Fibroblast of lung (primary cell): ENCODE data around the gene EPHB2.

Experiments
- EZH2 ChIP-seq: IDR thresholded peaks from 2 replicates; pipeline ENCODE4 v1.5.1; 2012; ENCODE audit warnings: low read length, control low read depth, mild to moderate bottlenecking; ENCODE audit errors: missing control alignments
- TF ChIP-seq, protein P1 (sequence below), 2 donors: IDR thresholded peaks in 1 of 2; conservative IDR thresholded peaks in 1 of 2; 1 replicate in 1 of 2; 2 replicates in 1 of 2; pipeline ENCODE4 v1.5.1; 2011 to 2012; ENCODE audit warnings: low read length in 2 of 2, control low read depth in 1 of 2, inconsistent platforms in 1 of 2, low read depth in 1 of 2, mild to moderate bottlenecking in 1 of 2

GRCh38 chr1:22717037-22717760, 6.6 kb downstream of the EPHB2 start:
- TF ChIP-seq EZH2, result no peak
- TF ChIP-seq, protein P1, sequence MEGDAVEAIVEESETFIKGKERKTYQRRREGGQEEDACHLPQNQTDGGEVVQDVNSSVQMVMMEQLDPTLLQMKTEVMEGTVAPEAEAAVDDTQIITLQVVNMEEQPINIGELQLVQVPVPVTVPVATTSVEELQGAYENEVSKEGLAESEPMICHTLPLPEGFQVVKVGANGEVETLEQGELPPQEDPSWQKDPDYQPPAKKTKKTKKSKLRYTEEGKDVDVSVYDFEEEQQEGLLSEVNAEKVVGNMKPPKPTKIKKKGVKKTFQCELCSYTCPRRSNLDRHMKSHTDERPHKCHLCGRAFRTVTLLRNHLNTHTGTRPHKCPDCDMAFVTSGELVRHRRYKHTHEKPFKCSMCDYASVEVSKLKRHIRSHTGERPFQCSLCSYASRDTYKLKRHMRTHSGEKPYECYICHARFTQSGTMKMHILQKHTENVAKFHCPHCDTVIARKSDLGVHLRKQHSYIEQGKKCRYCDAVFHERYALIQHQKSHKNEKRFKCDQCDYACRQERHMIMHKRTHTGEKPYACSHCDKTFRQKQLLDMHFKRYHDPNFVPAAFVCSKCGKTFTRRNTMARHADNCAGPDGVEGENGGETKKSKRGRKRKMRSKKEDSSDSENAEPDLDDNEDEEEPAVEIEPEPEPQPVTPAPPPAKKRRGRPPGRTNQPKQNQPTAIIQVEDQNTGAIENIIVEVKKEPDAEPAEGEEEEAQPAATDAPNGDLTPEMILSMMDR (conservative IDR thresholded peaks at IDR 0.05 in 1 of 2, IDR thresholded peaks at IDR 0.05 in 1 of 2; ENCODE audit: low read depth in 1 of 2, low read length in 2 of 2), result no peak
